GM12873 (cell line): ENCODE data around the gene DLG2.

Experiments
- CTCF ChIP-seq: IDR thresholded peaks from 2 replicates; pipeline ENCODE4 v1.5.1; 2012; ENCODE audit warnings: low read depth, mild to moderate bottlenecking, moderate library complexity, low read length, control low read depth; ENCODE audit not compliant: insufficient read depth; ENCODE audit errors: missing control alignments

DLG2 gene

GRCh38 chr11:84024266-84024665, 1602.9 kb downstream of the DLG2 start:
- TF ChIP-seq CTCF, result no peak

- TF ChIP-seq CTCF, result no peak
Observed at GRCh38 chr11:84022695-84023094, 1604.4 kb downstream of the DLG2 start.

GRCh38 chr11:84022201-84022600, 1604.9 kb downstream of the DLG2 start:
- no peak for TF ChIP-seq CTCF

- TF ChIP-seq CTCF, result no peak
Observed at GRCh38 chr11:84021291-84021690, 1605.9 kb downstream of the DLG2 start.

- TF ChIP-seq CTCF, result no peak
Observed at GRCh38 chr11:84019571-84020194, 1607.5 kb downstream of the DLG2 start.

- no peak for TF ChIP-seq CTCF
Observed at GRCh38 chr11:84014539-84014938, 1612.6 kb downstream of the DLG2 start.

- TF ChIP-seq CTCF, result no peak
Observed at GRCh38 chr11:84012171-84012826, 1614.8 kb downstream of the DLG2 start.
